HUES64 (cell line): ENCODE measurements around the gene TWNK.
"Not testable (repeated sequence)": the region's sequence is repeated elsewhere in the genome, so short reads cannot be mapped to it uniquely, and the experiment has no call there.

ENCODE experiments used
- H3K27ac ChIP-seq: 2 replicates; pipeline ENCODE4 v1.7.0; 2013; ENCODE audit warnings: low read depth, low read length, inconsistent platforms
- H3K27me3 ChIP-seq: 2 replicates; pipeline ENCODE4 v1.6.1; 2013; ENCODE audit warnings: mild to moderate bottlenecking, low read length; ENCODE audit not compliant: insufficient read depth
- H3K36me3 ChIP-seq: 2 replicates; pipeline ENCODE4 v1.6.1; 2013; ENCODE audit warnings: mild to moderate bottlenecking, low read length; ENCODE audit not compliant: insufficient read depth
- H3K4me1 ChIP-seq: 2 replicates; pipeline ENCODE4 v1.6.1; 2013; ENCODE audit warnings: mild to moderate bottlenecking, low read length, moderate library complexity; ENCODE audit not compliant: insufficient read depth
- H3K4me3 ChIP-seq: 2 replicates; pipeline ENCODE4 v1.5.1; 2013; ENCODE audit warnings: mild to moderate bottlenecking, low read length, moderate library complexity
- H3K9ac ChIP-seq: 2 replicates; pipeline ENCODE4 v1.6.1; 2013; ENCODE audit warnings: mild to moderate bottlenecking, low read depth, low read length
- H3K9me3 ChIP-seq: 2 replicates; pipeline ENCODE4 v1.6.1; 2013; ENCODE audit warnings: low read depth, low read length; ENCODE audit not compliant: insufficient read depth
- WGBS: fragments of 150-250, 120-280 bp; methylation state at CpG from one replicate; pipeline ENCODE4 v1.1.7; 2013; ENCODE audit warnings: missing lambda C conversion rate; 5-methylcytosine and 5-hydroxymethylcytosine counted together

TWNK gene

GRCh38 chr10:101034404-101034803 lies 47.1 kb downstream of the TWNK start:
- H3K9me3 ChIP-seq, H3K27ac ChIP-seq, H3K4me3 ChIP-seq, H3K36me3 ChIP-seq, H3K9ac ChIP-seq: not testable (repeated sequence)
- 90% methylated on average over 4 of the region's 4 CpGs for WGBS
- peaks cover 22% of the 10 kb centered on the region for H3K4me1 ChIP-seq
- peaks cover 74% of the 10 kb centered on the region for H3K27me3 ChIP-seq

- Histone ChIP-seq H3K9me3 (no peaks in the 10 kb centered on the region), H3K27ac (no peak overlapping the region), H3K27me3 (peaks cover 74% of the 10 kb centered on the region), H3K9ac (no peak overlapping the region), H3K4me1 (peaks cover 17% of the 10 kb centered on the region), H3K4me3 (no peak overlapping the region), H3K36me3 (no peaks in the 10 kb centered on the region)
- WGBS: 88% methylated on average over 7 of the region's 7 CpGs
Observed at GRCh38 chr10:101035314-101035713, 48.0 kb downstream of the TWNK start.

- Histone ChIP-seq H3K27ac (no peak overlapping the region), H3K9ac (no peak overlapping the region), H3K36me3 (no peaks in the 10 kb centered on the region), H3K4me1 (peaks cover 15% of the 10 kb centered on the region), H3K4me3 (no peak overlapping the region), H3K9me3 (no peaks in the 10 kb centered on the region), H3K27me3 (peaks cover 71% of the 10 kb centered on the region)
- WGBS: 76% methylated on average over 10 of the region's 10 CpGs
Observed at GRCh38 chr10:101035916-101036702, 48.8 kb downstream of the TWNK start.

- H3K9ac ChIP-seq: no peak overlapping the region
- no peak overlapping the region for H3K4me3 ChIP-seq
- no peaks in the 10 kb centered on the region for H3K9me3 ChIP-seq
- peaks cover 10% of the 10 kb centered on the region for H3K4me1 ChIP-seq
- whole genome bisulfite sequencing: 76% methylated on average over 7 of the region's 7 CpGs
- peaks cover 64% of the 10 kb centered on the region for H3K27me3 ChIP-seq
- no peaks in the 10 kb centered on the region for H3K36me3 ChIP-seq
- no peak overlapping the region for H3K27ac ChIP-seq
Observed at GRCh38 chr10:101036726-101037125, 49.4 kb downstream of the TWNK start.

- Histone ChIP-seq H3K9ac (no peak overlapping the region), H3K4me3 (no peak overlapping the region)
- WGBS: 82% methylated on average over 5 of the region's 5 CpGs
Observed at GRCh38 chr10:101038484-101038883, 51.1 kb downstream of the TWNK start.

GRCh38 chr10:101040061-101040460 lies 52.7 kb downstream of the TWNK start:
- H3K27me3 ChIP-seq: peaks cover 57% of the 10 kb centered on the region
- no peak overlapping the region for H3K9ac ChIP-seq
- H3K4me1 ChIP-seq: peaks cover 10% of the 10 kb centered on the region
- H3K27ac ChIP-seq: no peak overlapping the region
- no peak overlapping the region for H3K4me3 ChIP-seq
- H3K9me3 ChIP-seq: no peaks in the 10 kb centered on the region
- no peaks in the 10 kb centered on the region for H3K36me3 ChIP-seq
- WGBS: 87% methylated on average over 3 of the region's 3 CpGs

More at GRCh38 chr10:101038484-101038883, 51.1 kb downstream of the TWNK start:
- no peaks in the 10 kb centered on the region for H3K9me3 ChIP-seq
- H3K4me1 ChIP-seq: peaks cover 8% of the 10 kb centered on the region
- no peaks in the 10 kb centered on the region for H3K36me3 ChIP-seq
- H3K27me3 ChIP-seq: peaks cover 55% of the 10 kb centered on the region
- H3K27ac ChIP-seq: no peak overlapping the region

- H3K4me1 ChIP-seq: peaks cover 10% of the 10 kb centered on the region
- no peaks in the 10 kb centered on the region for H3K36me3 ChIP-seq
- no peak overlapping the region for H3K27ac ChIP-seq
- no peaks in the 10 kb centered on the region for H3K9me3 ChIP-seq
- 34% methylated on average over 1 of the region's 2 CpGs for WGBS
- H3K27me3 ChIP-seq: peaks cover 57% of the 10 kb centered on the region
- no peak overlapping the region for H3K4me3 ChIP-seq
- no peak overlapping the region for H3K9ac ChIP-seq
Observed at GRCh38 chr10:101040851-101041250, 53.5 kb downstream of the TWNK start.

- peaks cover 10% of the 10 kb centered on the region for H3K4me1 ChIP-seq
- WGBS: 28% methylated on average over 4 of the region's 6 CpGs
- no peaks in the 10 kb centered on the region for H3K9me3 ChIP-seq
- peaks cover 57% of the 10 kb centered on the region for H3K27me3 ChIP-seq
- no peak overlapping the region for H3K27ac ChIP-seq
- no peak overlapping the region for H3K9ac ChIP-seq
- no peak overlapping the region for H3K4me3 ChIP-seq
- H3K36me3 ChIP-seq: no peaks in the 10 kb centered on the region
Observed at GRCh38 chr10:101041252-101041761, 54.0 kb downstream of the TWNK start.

- no peak overlapping the region for H3K27ac ChIP-seq
- H3K4me1 ChIP-seq: peaks cover 17% of the 10 kb centered on the region
- H3K36me3 ChIP-seq: no peaks in the 10 kb centered on the region
- no peak overlapping the region for H3K9ac ChIP-seq
- 85% methylated on average over 4 of the region's 4 CpGs for WGBS
- H3K9me3 ChIP-seq: no peaks in the 10 kb centered on the region
- H3K27me3 ChIP-seq: peaks cover 61% of the 10 kb centered on the region
- peak overlapping the region; percentile 73 for H3K4me3 ChIP-seq
Observed at GRCh38 chr10:101042118-101042517, 54.8 kb downstream of the TWNK start.

- H3K4me1 ChIP-seq: peaks cover 18% of the 10 kb centered on the region
- H3K27ac ChIP-seq: peak overlapping the region; percentile 46
- peak overlapping the region; percentile 73 for H3K4me3 ChIP-seq
- no peaks in the 10 kb centered on the region for H3K9me3 ChIP-seq
- no peaks in the 10 kb centered on the region for H3K36me3 ChIP-seq
- peak overlapping the region; percentile 70 for H3K9ac ChIP-seq
- peaks cover 67% of the 10 kb centered on the region for H3K27me3 ChIP-seq
- WGBS: 2% methylated on average over 40 of the region's 40 CpGs
Observed at GRCh38 chr10:101042667-101043362, 55.5 kb downstream of the TWNK start.

- Histone ChIP-seq H3K9me3 (no peaks in the 10 kb centered on the region), H3K36me3 (no peaks in the 10 kb centered on the region), H3K27ac (peak overlapping the region; percentile 46; the same call in 1 of the 2 replicates), H3K4me3 (peak overlapping the region; percentile 73), H3K9ac (peak overlapping the region; percentile 70), H3K4me1 (peaks cover 18% of the 10 kb centered on the region), H3K27me3 (peaks cover 68% of the 10 kb centered on the region)
- 28% methylated on average over 2 of the region's 2 CpGs for WGBS
Observed at GRCh38 chr10:101043363-101043707, 56.0 kb downstream of the TWNK start.
